ENCODE results near the gene MUC5AC.

DNA sequence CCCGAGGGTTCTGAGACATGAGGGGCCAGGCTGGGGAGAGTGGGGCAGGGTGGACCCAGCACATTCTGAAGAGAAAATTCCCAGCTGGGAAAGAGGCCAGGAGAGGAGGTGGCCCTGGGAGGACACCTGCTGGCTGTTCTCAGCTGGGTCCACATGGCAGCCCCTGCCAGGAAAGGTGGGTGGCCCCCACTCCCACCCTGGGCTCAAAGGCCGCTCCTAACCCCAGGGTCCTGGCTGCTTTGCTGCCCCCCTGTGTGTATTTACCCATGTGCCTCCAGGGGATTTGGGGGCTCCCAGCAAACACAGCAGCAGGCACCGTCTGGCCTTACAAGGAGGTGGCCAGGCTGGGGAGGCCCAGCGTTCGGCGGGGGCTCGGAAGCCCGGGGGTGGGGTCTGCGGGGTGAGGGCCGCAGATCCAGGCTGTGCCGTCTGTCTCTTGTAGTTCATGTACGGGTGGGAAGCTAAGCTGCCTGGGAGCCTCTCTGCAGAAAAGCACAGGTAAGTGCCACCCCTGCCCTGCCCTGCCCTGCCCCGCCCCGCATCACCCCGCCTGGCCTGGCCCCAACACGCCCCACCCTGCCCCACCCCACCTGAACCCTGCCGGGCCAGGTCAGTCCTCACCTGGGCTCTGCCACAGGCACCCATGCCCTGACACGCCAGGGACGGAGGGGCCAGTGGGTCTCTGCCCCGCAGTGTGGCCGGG is 75.7 kb downstream of the MUC5AC start:
- TF ChIP-seq CTCF (IDR thresholded peaks at IDR 0.05; ENCODE audit: low read depth, low read length) = no peak
- TF ChIP-seq MAX (IDR thresholded peaks at IDR 0.05; ENCODE audit: low read depth, low read length) = no peak

All from NB4 (cell line).